ENCODE data around the gene KCMF1. TPM values are rescaled to one million over a fixed set of nuclear protein-coding genes. Genes with fewer than 3 reads are reported as not detected.
A peak's percentile ranks its signal among the peaks of the same experiment; 100 is the strongest.

Gene KCMF1
- total RNA-seq, 2 experiments from 2014 or later = 105 to 109 TPM

GRCh38 chr2:84995826-84996225 lies 24.9 kb downstream of the KCMF1 start:
- peaks cover 9% of the 10 kb centered on the region for H3K36me3 Mint-ChIP-seq (ENCODE audit: low read depth)
- peak overlapping the region; percentile 25 for H3K4me3 Mint-ChIP-seq
- no peak for DNase-seq
- no peaks in the 10 kb centered on the region for H3K9me3 Mint-ChIP-seq
- H3K4me1 Mint-ChIP-seq (ENCODE audit: low read depth) = peaks cover 63% of the 10 kb centered on the region
- peak overlapping the region; percentile 80 for H3K27ac Mint-ChIP-seq
- CTCF ChIA-PET = interaction anchor here (1.1 to 2.2 kb wide), 2 partner anchors 54 to 70 kb away, joined by 3 to 12 read pairs; no protein-coding TSS in a partner anchor
- intact Hi-C loops (cut with micrococcal nuclease) = loop anchor here (5.0 kb wide), 1 partner anchor 149 kb away; no protein-coding TSS in a partner anchor
- no peaks in the 10 kb centered on the region for H3K27me3 Mint-ChIP-seq (ENCODE audit: low read depth)

- Mint-ChIP-seq H3K9me3 (no peaks in the 10 kb centered on the region), H3K4me1 (ENCODE audit: low read depth) (peaks cover 73% of the 10 kb centered on the region), H3K27me3 (ENCODE audit: low read depth) (no peaks in the 10 kb centered on the region), H3K27ac (peak overlapping the region; percentile 80), H3K36me3 (ENCODE audit: low read depth) (peaks cover 9% of the 10 kb centered on the region), H3K4me3 (no peak overlapping the region)
- intact Hi-C loops (cut with micrococcal nuclease) = loop anchor here (5.0 kb wide), 1 partner anchor 150 kb away; no protein-coding TSS in a partner anchor
- no peak for DNase-seq
- CTCF ChIA-PET = interaction anchor here (0.6 to 1.1 kb wide), 2 partner anchors 9 to 56 kb away, joined by 3 read pairs; no protein-coding TSS in a partner anchor
Measured at GRCh38 chr2:84996909-84997308, 25.9 kb downstream of the KCMF1 start.

DNA sequence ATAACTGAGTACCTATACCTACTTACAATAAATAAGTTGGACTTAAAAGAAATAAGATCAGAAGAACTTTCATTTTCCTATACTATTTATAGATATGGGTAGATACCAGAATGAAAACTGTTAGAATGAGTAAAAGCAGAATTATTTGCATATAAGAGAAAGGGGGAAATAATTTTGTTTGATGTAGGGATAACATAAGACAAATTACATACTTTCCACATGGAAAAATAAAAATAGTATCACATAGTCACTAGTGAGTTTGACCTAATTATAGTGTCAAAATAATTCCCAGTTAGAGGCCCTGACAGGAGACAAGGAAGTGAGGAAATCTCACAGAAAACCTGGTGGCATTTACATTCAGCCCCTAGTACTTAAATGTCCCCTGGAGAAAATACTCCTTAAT lies 28.6 kb downstream of the KCMF1 start:
- Mint-ChIP-seq H3K4me1 (ENCODE audit: low read depth) (peaks cover 79% of the 10 kb centered on the region), H3K4me3 (peak overlapping the region; percentile 53), H3K27me3 (ENCODE audit: low read depth) (no peaks in the 10 kb centered on the region), H3K27ac (peak overlapping the region; percentile 97), H3K9me3 (peaks cover 5% of the 10 kb centered on the region), H3K36me3 (ENCODE audit: low read depth) (peaks cover 13% of the 10 kb centered on the region)
- CTCF ChIA-PET = interaction anchor here (1.4 to 6.0 kb wide), 3 partner anchors 14 to 74 kb away, joined by 5 to 42 read pairs (median 7); no protein-coding TSS in a partner anchor
- intact Hi-C loops (cut with micrococcal nuclease) = loop anchor here (1.0 to 5.0 kb wide), 6 partner anchors 10 to 152 kb away; no protein-coding TSS in a partner anchor
- no peak for DNase-seq

- DNase-seq = no peak
- Mint-ChIP-seq H3K9me3 (peaks cover 5% of the 10 kb centered on the region), H3K36me3 (ENCODE audit: low read depth) (peaks cover 20% of the 10 kb centered on the region), H3K4me3 (peak overlapping the region; percentile 12), H3K27me3 (ENCODE audit: low read depth) (no peaks in the 10 kb centered on the region), H3K4me1 (ENCODE audit: low read depth) (peaks cover 68% of the 10 kb centered on the region), H3K27ac (peak overlapping the region; percentile 88)
- CTCF ChIA-PET = interaction anchor here (1.2 to 6.0 kb wide), 4 partner anchors 12 to 107 kb away, joined by 4 to 42 read pairs (median 15); no protein-coding TSS in a partner anchor
- intact Hi-C loops (cut with micrococcal nuclease) = loop anchor here (5.0 kb wide), 1 partner anchor 184 kb away; no protein-coding TSS in a partner anchor
Measured at GRCh38 chr2:85001595-85001994, 30.6 kb downstream of the KCMF1 start.

DNA sequence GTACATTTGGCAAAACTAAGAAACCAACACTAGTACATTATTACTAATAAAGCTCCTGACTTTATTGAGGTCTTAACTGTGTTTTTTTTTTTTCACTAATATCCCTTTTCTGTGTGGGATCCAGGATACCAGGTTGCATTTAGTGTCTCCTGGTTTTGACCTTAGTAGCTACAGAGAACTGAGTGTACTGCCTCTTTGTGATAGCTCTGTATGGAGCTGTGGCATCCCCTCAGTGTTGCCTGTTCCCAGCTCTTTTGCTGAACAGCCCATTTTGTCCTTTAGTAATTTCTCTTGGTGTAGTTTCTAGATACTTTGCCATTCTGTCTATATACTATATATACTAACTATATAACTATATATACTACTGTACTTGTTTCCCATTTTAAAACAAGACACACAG lies 31.6 kb downstream of the KCMF1 start:
- Mint-ChIP-seq H3K36me3 (ENCODE audit: low read depth) (peaks cover 24% of the 10 kb centered on the region), H3K4me3 (no peak overlapping the region), H3K9me3 (peaks cover 7% of the 10 kb centered on the region), H3K27me3 (ENCODE audit: low read depth) (no peaks in the 10 kb centered on the region), H3K27ac (peak overlapping the region; percentile 88), H3K4me1 (ENCODE audit: low read depth) (peaks cover 68% of the 10 kb centered on the region)
- intact Hi-C loops (cut with micrococcal nuclease) = loop anchor here (5.0 kb wide), 1 partner anchor 185 kb away; no protein-coding TSS in a partner anchor
- CTCF ChIA-PET = interaction anchor here (0.6 to 6.0 kb wide), 5 partner anchors 11 to 108 kb away, joined by 3 to 42 read pairs (median 6); no protein-coding TSS in a partner anchor
- no peak for DNase-seq

GRCh38 chr2:85008252-85008651 lies 37.3 kb downstream of the KCMF1 start:
- intact Hi-C loops (cut with micrococcal nuclease) = loop anchor here (1.0 kb wide), 1 partner anchor 9 kb away; no protein-coding TSS in a partner anchor
- peaks cover 73% of the 10 kb centered on the region for H3K4me1 Mint-ChIP-seq (ENCODE audit: low read depth)
- CTCF ChIA-PET = no interaction called here
- peak overlapping the region; percentile 89 for H3K27ac Mint-ChIP-seq
- H3K4me3 Mint-ChIP-seq = no peak overlapping the region
- H3K9me3 Mint-ChIP-seq = peaks cover 16% of the 10 kb centered on the region
- DNase-seq = no peak
- H3K27me3 Mint-ChIP-seq (ENCODE audit: low read depth) = no peaks in the 10 kb centered on the region
- H3K36me3 Mint-ChIP-seq (ENCODE audit: low read depth) = peaks cover 43% of the 10 kb centered on the region

DNA sequence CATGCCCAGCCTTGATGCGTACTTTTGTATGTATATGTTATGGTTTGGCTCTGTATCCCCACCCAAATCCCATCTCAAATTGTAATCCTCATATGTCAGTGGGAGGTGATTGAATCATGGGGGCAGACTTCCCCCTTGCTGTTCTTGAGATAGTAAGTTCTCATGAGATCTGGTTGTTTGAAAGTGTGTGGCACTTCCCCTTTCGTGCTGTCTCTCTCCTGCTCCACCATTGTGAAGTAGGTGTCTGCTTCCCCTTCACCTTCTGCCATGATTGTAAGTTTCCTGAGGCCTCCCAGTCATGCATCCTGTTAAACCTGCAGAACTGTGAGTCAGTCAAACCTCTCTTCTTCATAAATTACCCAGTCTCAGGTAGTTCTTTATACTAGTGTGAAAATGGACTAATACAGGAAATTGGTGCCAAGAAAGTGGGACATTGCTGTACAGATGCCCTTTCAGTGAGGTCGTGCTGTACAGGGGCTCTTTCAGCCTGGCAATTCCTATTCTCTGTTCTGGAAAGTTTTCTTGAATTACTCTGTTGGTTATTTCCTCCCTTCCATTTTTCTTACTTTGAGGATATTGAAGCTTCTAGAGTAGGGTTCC lies 38.2 kb downstream of the KCMF1 start:
- peak overlapping the region; percentile 9 for H3K4me3 Mint-ChIP-seq
- no peaks in the 10 kb centered on the region for H3K27me3 Mint-ChIP-seq (ENCODE audit: low read depth)
- intact Hi-C loops (cut with micrococcal nuclease) = no loop called here
- peaks cover 41% of the 10 kb centered on the region for H3K36me3 Mint-ChIP-seq (ENCODE audit: low read depth)
- CTCF ChIA-PET = interaction anchor here (1.3 to 1.5 kb wide), 2 partner anchors 41 to 63 kb away, joined by 3 to 4 read pairs; no protein-coding TSS in a partner anchor
- DNase-seq = peak; percentile 56
- peaks cover 76% of the 10 kb centered on the region for H3K4me1 Mint-ChIP-seq (ENCODE audit: low read depth)
- peaks cover 14% of the 10 kb centered on the region for H3K9me3 Mint-ChIP-seq
- peak overlapping the region; percentile 89 for H3K27ac Mint-ChIP-seq

- DNase-seq = no peak
- CTCF ChIA-PET = interaction anchor here (1.3 to 7.7 kb wide), 3 partner anchors 42 to 84 kb away, joined by 3 to 90 read pairs (median 4); no protein-coding TSS in a partner anchor
- H3K4me1 Mint-ChIP-seq (ENCODE audit: low read depth) = peaks cover 84% of the 10 kb centered on the region
- H3K27ac Mint-ChIP-seq = peak overlapping the region; percentile 89
- no peaks in the 10 kb centered on the region for H3K27me3 Mint-ChIP-seq (ENCODE audit: low read depth)
- H3K9me3 Mint-ChIP-seq = peaks cover 11% of the 10 kb centered on the region
- H3K36me3 Mint-ChIP-seq (ENCODE audit: low read depth) = peaks cover 35% of the 10 kb centered on the region
- intact Hi-C loops (cut with micrococcal nuclease) = loop anchor here (1.0 kb wide), 1 partner anchor 11 kb away; no protein-coding TSS in a partner anchor
- H3K4me3 Mint-ChIP-seq = no peak overlapping the region
Measured at GRCh38 chr2:85010404-85010803, 39.4 kb downstream of the KCMF1 start.

DNA sequence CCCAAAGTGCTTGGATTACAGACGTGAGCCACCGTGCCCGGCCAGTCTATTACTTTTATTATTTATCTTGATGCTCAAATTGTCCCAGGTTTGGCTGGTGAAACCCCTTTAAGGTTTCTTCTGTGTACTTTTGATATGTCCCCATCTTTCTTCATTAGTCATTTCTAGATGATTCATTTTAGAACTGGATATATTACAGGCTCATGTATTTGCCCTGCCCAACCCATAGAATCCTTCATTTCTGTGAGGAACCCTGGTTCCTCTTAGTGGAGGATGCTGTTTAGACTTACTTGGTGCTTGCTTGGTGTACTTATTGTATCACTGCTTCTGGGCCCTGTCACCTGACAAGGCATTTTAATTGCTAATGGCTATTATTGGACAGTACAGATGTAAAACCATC lies 40.1 kb downstream of the KCMF1 start:
- H3K27ac Mint-ChIP-seq = peak overlapping the region; percentile 89
- no peak overlapping the region for H3K4me3 Mint-ChIP-seq
- H3K9me3 Mint-ChIP-seq = peaks cover 11% of the 10 kb centered on the region
- intact Hi-C loops (cut with micrococcal nuclease) = no loop called here
- H3K4me1 Mint-ChIP-seq (ENCODE audit: low read depth) = peaks cover 84% of the 10 kb centered on the region
- CTCF ChIA-PET = interaction anchor here (2.6 to 7.7 kb wide), 4 partner anchors 42 to 85 kb away, joined by 9 to 90 read pairs (median 12); no protein-coding TSS in a partner anchor
- H3K27me3 Mint-ChIP-seq (ENCODE audit: low read depth) = no peaks in the 10 kb centered on the region
- peaks cover 30% of the 10 kb centered on the region for H3K36me3 Mint-ChIP-seq (ENCODE audit: low read depth)
- peak; percentile 22 for DNase-seq

- CTCF ChIA-PET = interaction anchor here (1.4 to 7.7 kb wide), 6 partner anchors 9 to 86 kb away, joined by 4 to 90 read pairs (median 12); no protein-coding TSS in a partner anchor
- intact Hi-C loops (cut with micrococcal nuclease) = loop anchor here (1.0 kb wide), 1 partner anchor 39 kb away; no protein-coding TSS in a partner anchor
- H3K4me3 Mint-ChIP-seq = no peak overlapping the region
Measured at GRCh38 chr2:85011747-85012146, 40.8 kb downstream of the KCMF1 start.

GRCh38 chr2:85012431-85012830 lies 41.5 kb downstream of the KCMF1 start:
- Mint-ChIP-seq H3K27me3 (ENCODE audit: low read depth) (no peaks in the 10 kb centered on the region), H3K27ac (peak overlapping the region; percentile 89), H3K36me3 (ENCODE audit: low read depth) (peaks cover 25% of the 10 kb centered on the region), H3K4me1 (ENCODE audit: low read depth) (peaks cover 85% of the 10 kb centered on the region), H3K4me3 (no peak overlapping the region), H3K9me3 (peaks cover 8% of the 10 kb centered on the region)
- CTCF ChIA-PET = interaction anchor here (0.6 to 7.7 kb wide), 7 partner anchors 10 to 86 kb away, joined by 3 to 90 read pairs (median 9); no protein-coding TSS in a partner anchor
- no peak for DNase-seq
- intact Hi-C loops (cut with micrococcal nuclease) = loop anchor here (1.0 kb wide), 1 partner anchor 40 kb away; no protein-coding TSS in a partner anchor

More at GRCh38 chr2:85011747-85012146, 40.8 kb downstream of the KCMF1 start:
- no peaks in the 10 kb centered on the region for H3K27me3 Mint-ChIP-seq (ENCODE audit: low read depth)
- peaks cover 86% of the 10 kb centered on the region for H3K4me1 Mint-ChIP-seq (ENCODE audit: low read depth)
- H3K36me3 Mint-ChIP-seq (ENCODE audit: low read depth) = peaks cover 30% of the 10 kb centered on the region
- no peak for DNase-seq
- H3K27ac Mint-ChIP-seq = peak overlapping the region; percentile 89
- peaks cover 11% of the 10 kb centered on the region for H3K9me3 Mint-ChIP-seq

- H3K9me3 Mint-ChIP-seq = peaks cover 8% of the 10 kb centered on the region
- H3K27ac Mint-ChIP-seq = peak overlapping the region; percentile 89
- H3K4me1 Mint-ChIP-seq (ENCODE audit: low read depth) = peaks cover 89% of the 10 kb centered on the region
- H3K27me3 Mint-ChIP-seq (ENCODE audit: low read depth) = no peaks in the 10 kb centered on the region
- CTCF ChIA-PET = interaction anchor here (0.6 to 7.7 kb wide), 8 partner anchors 10 to 308 kb away, joined by 3 to 90 read pairs (median 9); no protein-coding TSS in a partner anchor
- intact Hi-C loops (cut with micrococcal nuclease) = loop anchor here (1.0 kb wide), 3 partner anchors 41 to 75 kb away; no protein-coding TSS in a partner anchor
- DNase-seq = no peak
- H3K4me3 Mint-ChIP-seq = no peak overlapping the region
- H3K36me3 Mint-ChIP-seq (ENCODE audit: low read depth) = peaks cover 22% of the 10 kb centered on the region
Measured at GRCh38 chr2:85012855-85013254, 41.9 kb downstream of the KCMF1 start.
